ENCODE data around the gene ADCK1. TPM values are rescaled to one million over a fixed set of nuclear protein-coding genes. Genes with fewer than 3 reads are reported as not detected.

The ADCK1 gene
- total RNA-seq, 1 donor from 2014 or later, result 4.5 TPM

DNA sequence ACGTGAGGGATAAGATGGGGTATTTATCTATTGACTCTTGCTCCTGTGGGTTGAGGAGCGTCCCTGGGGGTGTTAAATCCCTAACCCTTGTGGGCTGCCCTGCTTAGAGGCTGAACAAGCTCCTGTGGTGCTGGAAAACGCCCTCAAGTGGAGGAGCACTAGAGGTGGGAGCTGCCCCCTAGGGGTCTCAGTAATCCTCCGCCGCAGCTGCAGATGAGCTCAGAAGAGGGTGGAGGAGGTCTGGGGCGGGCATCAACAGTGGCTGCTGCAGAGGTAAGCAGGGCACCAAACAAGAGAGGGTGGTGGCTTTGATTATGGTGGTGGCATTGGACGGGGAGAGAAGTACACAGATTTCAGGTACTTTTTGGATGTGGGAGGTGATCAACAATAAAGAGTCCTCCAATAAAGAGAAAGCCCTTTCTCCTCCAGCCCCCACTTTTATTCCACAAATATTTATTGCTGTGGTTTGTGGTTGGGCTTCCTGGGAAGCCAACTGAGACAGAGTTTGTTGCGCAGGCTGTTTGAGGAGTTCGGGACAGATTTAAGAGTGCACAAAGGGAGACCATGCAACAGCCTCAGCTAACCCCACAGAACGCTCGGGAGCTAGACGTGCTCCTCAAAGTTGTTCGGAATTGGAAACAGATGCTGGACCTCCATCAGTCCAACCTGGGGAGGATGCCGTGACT, 179.9 kb downstream of the ADCK1 start:
- DNase-seq (ENCODE audit: low read depth) (no peak), FAIRE-seq (no peak)
- TF ChIP-seq, protein P1, sequence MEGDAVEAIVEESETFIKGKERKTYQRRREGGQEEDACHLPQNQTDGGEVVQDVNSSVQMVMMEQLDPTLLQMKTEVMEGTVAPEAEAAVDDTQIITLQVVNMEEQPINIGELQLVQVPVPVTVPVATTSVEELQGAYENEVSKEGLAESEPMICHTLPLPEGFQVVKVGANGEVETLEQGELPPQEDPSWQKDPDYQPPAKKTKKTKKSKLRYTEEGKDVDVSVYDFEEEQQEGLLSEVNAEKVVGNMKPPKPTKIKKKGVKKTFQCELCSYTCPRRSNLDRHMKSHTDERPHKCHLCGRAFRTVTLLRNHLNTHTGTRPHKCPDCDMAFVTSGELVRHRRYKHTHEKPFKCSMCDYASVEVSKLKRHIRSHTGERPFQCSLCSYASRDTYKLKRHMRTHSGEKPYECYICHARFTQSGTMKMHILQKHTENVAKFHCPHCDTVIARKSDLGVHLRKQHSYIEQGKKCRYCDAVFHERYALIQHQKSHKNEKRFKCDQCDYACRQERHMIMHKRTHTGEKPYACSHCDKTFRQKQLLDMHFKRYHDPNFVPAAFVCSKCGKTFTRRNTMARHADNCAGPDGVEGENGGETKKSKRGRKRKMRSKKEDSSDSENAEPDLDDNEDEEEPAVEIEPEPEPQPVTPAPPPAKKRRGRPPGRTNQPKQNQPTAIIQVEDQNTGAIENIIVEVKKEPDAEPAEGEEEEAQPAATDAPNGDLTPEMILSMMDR (IDR thresholded peaks at IDR 0.05; ENCODE audit: insufficient read depth, low read length, severe bottlenecking), result no peak
- no peak overlapping the region for H3K4me3 ChIP-seq (ENCODE audit: low read depth, low read length)
- no peaks in the 10 kb centered on the region for H3K27me3 ChIP-seq (ENCODE audit: control insufficient read depth, insufficient read depth, low read length)
- H3K36me3 ChIP-seq (ENCODE audit: control insufficient read depth, insufficient read depth, low read length), result no peaks in the 10 kb centered on the region

DNA sequence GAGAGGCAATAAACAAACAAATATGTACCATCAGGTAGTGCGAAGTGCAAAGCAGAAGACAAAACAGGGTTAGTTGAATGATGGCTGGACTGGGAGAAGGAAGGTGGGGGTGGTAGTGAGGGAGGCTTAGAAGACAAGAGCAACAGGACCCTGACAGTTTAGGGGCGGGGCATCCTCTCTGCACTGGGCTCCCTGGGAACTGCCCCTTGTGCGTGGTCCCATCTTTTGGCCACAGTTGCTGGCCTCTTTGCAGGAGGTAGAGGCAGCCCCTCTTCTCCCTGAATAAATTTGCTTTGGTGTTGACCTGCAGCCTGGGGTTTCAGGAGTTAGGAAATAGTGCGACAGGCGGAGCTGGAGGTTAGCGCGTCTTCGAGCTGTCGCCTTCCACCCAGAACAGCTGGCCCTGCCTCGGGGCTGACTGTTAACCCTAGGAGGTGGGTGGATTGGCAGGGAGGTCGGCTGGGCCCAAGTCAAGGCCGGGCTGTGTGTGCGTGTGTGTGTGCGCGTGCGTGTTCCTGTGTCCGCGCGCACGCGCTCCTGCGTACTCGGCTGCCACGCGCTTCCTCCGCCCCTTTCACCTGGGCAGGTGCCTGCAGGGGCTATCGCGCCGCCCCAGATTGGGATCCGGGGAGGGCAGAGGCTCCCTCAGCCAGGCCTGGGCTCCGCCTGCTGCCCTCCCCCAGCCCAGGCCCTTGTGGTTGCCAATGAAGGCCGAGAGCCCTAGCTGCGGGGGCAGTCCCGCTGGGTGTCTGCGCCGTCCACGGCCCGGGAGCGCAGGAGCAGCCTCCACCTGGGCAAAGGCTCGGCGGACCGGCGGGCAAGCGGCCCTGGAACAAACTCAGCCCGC, 180.8 kb downstream of the ADCK1 start:
- no peaks in the 10 kb centered on the region for H3K27me3 ChIP-seq (ENCODE audit: control insufficient read depth, insufficient read depth, low read length)
- H3K36me3 ChIP-seq (ENCODE audit: control insufficient read depth, insufficient read depth, low read length), result no peaks in the 10 kb centered on the region
- peak overlapping the region; percentile 46 for H3K4me3 ChIP-seq (ENCODE audit: low read depth, low read length)
- TF ChIP-seq, protein P1 (IDR thresholded peaks at IDR 0.05; ENCODE audit: insufficient read depth, low read length, severe bottlenecking), result no peak
- FAIRE-seq (no peak), DNase-seq (ENCODE audit: low read depth) (peak; percentile 34)

Other genes starting within 250 kb of the ADCK1 start
- gene SPTLC2, start 183.5 kb upstream of the ADCK1 start, total RNA-seq, result 26.8 and 31.9 TPM in 2 replicates
- 11.6 and 12.4 TPM in 2 replicates for gene ALKBH1, start 92.1 kb upstream of the ADCK1 start, total RNA-seq
- gene SLIRP, start 92.0 kb upstream of the ADCK1 start, total RNA-seq, result 118 and 149 TPM in 2 replicates
- 45.5 and 76.8 TPM in 2 replicates for gene SNW1, start 39.0 kb upstream of the ADCK1 start, total RNA-seq

All from bronchial epithelial cell (primary cell).